Activated CD4-positive, CD25-positive, alpha-beta regulatory T cell treated with anti-CD3 and anti-CD28 coated beads, Interleukin-2, amount 50 U/mL, for 16 hours (primary cell): ENCODE measurements around the gene SENP2.
"Not testable (repeated sequence)": the region's sequence is repeated elsewhere in the genome, so short reads cannot be mapped to it uniquely, and the experiment has no call there.

Experiments
- DNase-seq: peaks from one replicate; pipeline ENCODE4 v3.0.0-alpha.2; 2020; ENCODE audit warnings: low read depth, low spot score

Gene SENP2

DNA sequence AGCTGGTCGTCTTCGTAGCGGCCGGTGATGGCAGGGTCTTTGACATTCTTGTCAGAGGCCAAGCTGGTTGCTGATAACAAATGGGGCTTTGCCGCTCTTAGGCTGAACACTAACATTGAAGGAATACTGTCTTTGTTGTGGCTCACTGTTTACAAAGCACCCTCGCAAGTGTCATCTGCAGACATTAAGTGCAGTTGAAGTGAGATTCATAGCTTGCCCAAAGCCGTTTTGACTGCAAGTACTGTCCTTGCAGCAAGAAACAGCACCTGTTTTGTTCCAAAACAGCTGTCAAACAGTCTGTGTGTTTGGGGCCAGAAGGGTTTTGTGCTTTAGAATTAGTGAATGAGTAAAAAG is 568 bp downstream of the SENP2 start:
- DNase-seq, result no peak

DNA sequence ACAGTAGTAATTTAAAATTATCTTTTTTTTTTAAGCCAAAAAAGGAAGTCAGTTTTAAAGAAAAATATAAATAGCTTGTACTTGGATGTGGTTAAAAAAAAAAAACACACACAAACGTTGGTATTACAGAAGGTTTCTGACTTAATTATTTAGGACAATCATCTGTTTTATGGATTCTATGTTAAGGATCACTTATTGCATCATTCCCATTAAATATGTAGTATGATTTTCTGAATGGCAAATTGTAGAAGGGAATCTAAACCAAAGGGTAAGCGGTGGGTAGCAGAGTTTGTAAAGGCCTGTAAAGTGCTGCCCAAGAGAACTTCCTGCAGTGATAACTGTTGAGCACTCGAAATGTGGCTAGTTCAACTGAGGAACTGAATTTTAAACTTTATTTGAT is 8.0 kb downstream of the SENP2 start:
- DNase-seq, result no peak

DNA sequence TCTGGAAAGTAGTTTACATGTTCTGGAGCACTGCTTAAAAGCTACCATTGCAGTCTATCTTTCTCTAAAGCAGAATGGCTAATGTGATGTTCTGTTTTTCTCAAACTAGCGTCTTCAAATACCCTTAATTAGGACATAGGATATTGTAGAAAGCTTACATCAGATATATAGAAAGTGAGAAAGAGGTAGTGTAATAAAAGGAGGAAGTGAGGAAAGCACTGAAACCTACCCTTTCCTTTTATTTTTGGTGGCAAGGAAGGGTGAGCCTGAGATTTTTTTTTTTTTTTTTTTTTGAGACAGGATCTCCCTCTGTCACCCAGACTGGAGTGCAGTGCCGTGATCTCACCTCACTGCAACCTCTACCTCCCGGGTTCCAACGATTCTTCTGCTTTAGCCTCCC is 9.4 kb downstream of the SENP2 start:
- DNase-seq, result no peak

DNA sequence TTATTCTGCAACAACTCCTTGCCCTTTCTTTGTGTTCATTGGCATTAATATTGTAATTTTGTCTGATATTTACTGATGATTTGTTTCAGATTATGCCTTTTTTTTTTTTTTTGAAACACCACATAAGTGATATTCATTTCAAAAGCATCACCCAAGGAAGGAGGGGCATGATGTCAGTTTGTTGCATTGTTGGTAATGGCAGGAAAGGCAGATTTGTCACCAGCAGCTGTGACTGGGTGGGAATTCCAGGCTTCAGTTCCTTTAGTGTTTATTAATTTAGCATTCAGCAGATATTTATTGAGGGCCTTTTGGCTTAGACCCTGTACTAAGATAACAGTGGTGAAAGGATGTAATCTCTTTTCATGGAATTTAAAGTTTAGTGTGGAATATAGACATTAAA is 19.5 kb downstream of the SENP2 start:
- no peak for DNase-seq

DNA sequence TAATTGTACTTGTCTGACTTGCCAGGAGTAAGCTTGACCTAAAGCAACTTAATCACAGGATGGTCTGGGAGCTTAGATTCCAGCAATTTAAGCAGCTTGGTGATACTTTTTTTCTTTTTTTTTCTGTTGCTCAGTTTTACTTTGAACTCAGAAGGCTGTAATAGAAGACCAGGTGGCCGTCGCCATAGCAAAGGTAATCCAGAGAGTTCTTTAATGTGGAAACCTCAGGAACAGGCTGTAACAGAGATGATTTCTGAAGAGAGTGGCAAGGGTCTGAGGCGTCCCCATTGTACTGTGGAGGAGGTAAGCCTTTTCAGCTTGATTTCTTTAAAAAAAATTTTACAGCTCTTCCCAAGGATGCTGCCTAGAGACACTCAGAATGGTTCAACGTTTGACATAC is 20.1 kb downstream of the SENP2 start:
- no peak for DNase-seq

DNA sequence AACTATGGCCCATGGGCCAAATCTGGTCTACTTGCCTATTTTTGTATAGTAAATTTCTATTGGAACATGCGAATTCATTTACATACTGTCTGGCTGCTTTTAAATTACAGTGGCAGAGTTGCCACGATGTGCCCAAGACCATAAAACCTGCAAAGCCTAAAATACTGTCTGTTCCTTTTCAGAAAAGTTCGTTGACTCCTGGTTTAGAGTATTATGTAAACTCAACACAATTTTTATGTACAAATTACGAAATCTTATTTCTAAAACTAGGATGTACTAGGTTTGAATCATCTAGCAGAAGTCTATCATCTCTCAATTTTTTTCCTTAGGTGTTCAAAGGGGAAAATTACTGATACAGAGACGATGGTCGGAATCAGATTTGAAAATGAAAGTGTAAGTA is 26.9 kb downstream of the SENP2 start:
- DNase-seq, result no peak

DNA sequence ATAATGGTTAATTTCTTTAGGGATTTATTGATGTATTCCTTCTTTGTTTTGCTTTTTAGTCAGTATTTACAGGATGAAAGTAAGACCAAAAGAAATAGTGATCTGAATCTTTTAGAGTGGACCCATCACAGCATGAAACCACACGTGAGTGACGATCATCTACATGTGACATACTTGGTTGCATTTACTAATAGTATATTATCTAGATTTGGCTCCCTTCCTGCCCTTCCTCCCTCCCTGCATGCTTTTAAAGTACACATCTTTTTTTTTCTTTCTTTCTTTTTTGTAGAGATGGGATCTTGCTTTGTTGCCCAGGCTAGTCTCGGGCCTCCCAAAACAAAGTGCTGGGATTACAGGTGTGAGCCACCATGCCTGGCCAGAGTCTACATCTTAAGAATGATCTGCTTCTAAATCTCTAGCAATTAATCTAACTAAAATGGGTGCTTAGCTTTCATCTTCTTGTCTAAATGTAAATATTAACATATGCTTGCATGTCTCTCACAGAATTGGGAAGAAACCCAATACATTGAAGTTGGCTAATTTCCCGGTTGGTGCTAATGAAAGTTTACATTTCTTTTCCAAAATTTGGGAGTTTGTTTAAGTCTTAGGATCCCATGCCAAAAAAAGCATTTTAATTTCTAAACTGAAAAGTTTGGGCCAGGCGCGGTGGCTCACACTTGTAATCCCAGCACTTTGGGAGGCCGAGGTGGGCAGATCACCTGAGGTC is 38.0 kb downstream of the SENP2 start:
- no peak for DNase-seq

DNA sequence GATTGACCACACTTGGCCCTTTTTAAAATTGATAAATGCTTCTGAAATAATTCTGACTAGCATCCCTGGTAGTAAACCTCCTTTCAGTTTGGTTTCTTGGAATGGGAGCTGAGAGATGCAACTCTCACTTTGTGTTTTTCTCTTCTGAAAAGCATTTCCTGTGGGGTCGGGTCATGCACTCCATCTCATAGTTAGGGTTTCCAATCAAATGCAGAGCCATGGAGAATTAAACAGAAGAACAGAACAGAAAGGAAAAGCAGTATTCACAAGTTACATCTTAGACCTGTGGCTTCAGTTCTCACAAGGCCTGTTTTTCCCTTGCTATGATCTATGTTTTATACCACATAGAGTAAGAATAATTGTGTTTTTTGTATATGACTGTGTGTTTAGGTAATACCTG is 39.7 kb downstream of the SENP2 start:
- no peak for DNase-seq

DNA sequence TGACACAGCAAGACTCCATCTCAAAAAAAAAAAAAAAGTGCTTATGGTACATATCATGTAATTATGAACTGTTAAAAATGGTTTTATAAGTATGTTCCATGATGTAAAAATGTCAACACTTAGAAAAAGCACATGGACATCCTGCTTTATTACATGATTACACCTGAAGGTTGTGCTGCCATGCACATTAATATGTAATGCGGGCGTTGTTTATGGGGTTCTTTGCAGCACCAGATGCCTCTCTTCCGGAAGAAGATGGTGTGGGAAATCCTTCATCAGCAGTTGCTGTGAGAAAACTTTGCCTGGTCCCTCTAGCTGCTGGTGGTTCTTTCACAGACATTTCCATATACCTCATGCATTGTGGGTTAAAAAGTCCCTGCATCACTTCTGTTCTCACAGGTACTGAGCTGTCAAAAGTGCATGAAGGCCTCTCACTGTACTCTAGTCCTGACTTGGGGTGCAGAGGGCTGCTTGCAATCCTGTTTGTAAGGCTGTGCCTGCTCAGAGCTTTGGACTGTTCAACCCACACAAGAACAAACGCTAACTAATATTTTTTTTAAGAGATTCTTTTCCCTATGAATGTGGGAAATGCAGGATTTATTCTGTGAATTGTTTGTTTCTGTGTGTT is 43.6 kb downstream of the SENP2 start:
- no peak for DNase-seq

DNA sequence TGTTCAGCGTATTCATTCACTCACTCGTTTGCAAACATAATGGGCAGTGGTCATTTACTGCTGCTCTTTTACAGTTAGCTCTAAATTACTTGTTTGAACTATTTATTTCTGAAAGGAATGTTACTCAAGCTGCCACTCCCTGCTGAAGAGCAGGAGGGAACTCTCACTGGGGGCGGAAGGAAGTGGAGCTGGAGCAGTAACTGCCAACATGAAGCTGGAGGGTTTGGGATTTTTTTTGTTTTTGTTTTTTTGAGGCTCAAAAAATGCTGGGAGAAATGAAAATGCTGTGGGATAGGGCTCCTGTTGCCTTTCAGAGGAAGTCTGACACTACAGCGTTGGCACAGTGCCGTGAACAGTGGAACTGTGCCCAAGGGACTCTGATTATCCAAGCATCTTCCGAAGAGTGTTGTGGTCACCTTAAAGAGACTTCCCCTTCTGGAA is 44.1 kb downstream of the SENP2 start:
- no peak for DNase-seq

DNA sequence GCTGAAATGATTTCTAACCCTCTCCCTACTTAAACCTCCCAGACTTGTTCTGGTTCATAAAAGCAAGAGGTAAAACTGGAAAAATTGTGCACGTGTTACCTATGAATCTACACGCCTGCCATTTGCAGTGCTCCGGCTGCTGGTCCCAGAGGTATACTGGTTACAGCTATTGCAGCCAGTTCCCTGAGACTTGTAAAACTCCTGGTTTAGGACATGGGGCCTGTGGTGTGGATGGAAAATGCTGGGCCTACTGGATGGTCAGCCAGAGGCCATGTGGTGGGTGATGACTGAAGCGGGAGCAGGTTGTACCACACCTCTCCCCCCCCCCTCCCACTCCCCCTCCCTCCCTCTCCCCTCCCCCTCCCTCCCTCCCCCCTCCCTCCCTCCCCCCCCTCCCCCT is 45.0 kb downstream of the SENP2 start:
- no peak for DNase-seq

DNA sequence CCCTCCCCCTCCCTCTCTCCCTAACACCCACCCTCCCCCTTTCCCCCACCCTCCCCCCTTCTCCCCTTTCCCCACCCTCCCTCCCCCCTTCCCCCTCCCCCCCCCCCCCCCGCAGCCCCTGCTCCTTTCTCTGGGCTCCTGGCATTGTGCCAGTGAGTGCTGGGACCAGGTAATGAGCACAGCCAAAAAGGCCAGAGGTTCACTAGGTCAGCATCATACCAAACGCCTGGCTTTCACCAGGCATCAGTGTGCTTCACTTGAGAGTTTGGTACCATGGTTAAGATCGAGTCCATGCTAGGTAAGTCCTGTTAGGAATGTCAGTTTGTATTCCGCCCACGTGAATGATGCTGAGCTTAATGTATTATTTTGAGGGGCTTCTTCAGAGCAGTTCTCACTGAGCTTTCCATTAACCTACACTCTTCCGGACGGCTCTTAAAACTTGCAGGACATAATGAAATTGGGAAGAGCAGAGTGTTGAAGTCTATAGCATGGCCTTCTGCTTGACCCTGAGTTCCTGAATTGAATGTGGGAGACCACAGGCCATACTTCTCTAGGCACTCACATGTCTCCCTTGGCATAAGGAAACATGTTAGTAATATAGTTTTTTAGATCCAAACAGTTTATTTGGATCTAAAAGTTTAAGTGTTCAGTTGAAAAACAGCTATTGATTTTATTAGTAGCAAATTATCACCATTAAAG is 45.6 kb downstream of the SENP2 start:
- no peak for DNase-seq

DNA sequence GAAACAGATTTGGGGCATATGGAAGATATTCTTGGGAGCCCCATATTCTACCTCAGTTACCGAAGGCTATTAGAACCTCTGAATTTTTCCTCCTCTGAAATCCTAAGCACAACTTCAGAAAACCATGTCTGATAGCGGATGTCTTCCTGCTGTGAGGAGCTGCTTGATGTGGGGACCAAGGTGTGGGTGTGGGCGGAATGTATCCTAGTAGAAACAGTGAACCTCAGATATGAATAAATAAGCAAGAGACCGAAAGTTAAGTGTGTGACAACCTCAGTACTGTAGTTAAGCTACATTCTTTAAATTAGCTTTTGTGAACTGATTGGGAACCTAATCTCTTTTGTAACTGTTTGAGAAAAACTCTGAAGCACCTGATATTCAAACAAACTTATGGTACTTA is 46.9 kb downstream of the SENP2 start:
- DNase-seq, result no peak

DNA sequence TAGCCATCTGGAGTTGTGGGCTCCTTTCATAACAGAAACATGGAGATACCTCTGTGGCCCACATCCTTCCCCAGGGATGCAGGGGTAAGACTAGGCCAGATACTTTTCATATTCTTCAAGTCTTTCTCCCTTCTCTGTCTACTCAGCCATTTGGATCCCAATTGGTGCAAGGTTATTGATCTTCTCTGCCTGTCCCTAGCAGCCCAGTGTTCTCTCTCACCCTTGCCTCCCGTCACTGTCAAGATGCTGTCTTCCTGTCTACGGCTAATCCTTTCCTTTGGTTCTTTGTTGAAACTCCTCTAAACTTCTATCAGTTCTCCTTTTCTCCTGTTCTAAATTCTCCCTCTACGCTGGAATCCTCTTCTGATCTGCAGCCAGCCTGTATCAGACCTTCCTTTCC is 51.3 kb downstream of the SENP2 start:
- DNase-seq, result no peak

DNA sequence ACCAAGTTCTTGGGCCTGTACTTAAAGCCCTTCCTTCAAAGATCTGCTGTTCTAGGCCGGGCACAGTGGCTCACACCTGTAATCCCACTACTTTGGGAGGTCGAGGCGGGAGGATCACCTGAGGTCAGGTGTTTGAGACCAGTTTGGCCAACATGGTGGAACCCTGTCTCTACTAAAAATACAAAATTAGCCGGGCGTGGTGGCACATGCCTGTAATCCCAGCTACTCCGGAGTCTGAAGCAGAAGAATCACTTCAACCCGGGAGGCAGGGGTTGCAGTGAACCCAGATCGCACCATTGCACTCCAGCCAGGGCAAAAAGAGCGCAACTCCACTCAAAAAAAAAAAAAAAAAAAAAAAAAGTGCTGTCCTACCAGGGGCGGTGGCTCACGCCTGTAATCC is 52.6 kb downstream of the SENP2 start:
- not testable (repeated sequence) for DNase-seq

DNA sequence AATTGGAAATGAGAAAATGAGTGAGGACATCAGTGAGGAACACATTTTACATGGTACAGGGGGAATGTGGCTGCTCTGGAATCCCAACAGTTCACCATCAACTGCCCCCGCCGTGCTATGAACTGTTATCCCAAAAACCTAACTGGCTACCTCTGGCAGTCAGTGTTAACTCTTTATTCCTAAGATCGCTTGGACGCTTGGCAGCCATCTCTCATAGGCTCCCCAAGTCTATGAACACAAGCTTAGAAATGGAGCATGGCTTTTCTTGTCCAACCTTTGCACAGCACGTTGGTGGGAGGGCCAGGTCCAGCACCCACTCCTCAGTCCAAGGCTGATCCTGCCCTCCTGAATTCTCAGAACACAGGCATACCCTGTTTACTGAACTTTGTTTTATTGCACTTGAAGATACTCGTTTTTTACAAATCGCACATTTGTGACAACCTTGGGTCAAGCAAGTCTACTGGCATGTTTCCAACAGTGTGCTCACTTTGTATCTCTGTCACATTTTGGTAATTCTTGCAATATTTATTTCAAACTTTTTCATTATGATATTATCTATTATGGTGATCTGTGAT is 53.6 kb downstream of the SENP2 start:
- no peak for DNase-seq

DNA sequence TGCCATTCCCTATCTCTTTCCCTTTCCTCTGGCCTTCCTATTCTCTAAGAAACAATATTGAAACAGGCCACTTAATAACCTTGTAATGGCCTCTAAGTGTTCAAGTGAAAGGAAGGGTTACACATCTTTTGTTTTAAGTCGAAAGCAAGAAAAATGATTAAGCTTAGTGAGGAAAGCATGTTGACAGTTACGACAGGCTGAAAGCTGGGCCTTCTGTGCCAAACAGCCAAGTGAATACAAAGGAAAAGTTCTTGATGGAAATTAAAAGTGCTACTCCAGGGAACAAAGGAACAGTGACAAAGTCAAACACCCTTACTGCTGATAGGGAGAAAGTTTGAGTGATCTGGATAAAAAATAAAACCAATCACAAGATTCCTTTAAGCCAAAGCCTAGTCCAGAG is 54.2 kb downstream of the SENP2 start:
- DNase-seq, result no peak

DNA sequence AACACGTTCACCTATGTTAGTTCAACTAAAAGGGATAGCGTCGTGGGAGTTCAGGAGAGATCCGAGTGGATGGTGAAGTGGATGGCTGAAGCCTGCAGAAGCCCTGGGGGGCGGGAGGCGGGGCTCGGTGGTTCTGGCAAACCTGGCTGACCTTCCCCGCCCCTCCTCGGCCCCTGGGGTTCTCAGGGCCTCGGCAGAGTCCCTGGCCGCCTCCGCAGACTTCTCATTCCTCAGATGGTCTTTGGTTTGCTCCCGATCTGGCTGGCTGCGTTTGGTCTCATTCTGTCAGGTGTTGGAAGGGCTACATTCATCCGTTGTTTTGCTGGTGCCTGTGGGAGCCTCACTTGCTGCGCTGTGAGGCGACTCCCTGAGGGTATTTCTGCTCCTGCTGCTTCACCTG is 59.1 kb downstream of the SENP2 start:
- not testable (repeated sequence) for DNase-seq

DNA sequence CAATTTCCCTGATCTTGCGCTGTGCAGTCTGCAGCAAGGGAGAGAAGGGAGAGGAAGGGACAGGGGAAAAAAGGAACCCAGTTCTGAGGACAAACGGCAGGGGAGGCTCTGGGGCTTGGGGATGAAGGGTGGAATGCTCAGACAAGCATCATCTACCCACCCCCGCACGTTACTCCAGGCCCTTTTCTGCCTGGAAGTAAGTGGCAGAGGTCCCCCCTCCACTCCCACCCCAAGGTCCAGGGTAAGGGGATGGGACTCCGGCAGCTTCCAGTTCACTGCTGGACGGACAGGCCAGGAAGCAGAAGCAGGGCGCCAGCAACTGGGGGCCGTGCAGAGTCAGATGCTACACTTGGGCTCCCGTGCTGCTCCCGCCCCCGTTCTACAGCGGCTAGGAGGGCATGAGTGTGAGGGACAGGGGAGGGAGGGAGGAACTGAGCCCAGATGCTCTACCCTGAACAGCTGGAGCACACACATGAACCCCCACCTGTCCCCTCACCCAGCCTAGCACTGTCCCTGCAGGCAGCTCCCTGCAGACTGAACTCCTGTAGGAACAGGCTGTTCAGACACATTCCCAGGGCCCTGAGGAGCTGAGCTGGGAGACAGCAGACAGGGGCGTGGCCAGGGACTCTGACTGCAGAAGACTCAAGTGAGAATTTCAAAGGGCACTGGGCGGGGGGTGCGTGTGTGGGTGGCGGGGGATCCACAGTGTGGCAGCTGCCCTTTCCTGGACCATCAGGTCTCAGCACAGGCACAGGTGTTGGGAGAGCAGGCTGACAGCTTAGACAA is 59.7 kb downstream of the SENP2 start:
- DNase-seq, result no peak

DNA sequence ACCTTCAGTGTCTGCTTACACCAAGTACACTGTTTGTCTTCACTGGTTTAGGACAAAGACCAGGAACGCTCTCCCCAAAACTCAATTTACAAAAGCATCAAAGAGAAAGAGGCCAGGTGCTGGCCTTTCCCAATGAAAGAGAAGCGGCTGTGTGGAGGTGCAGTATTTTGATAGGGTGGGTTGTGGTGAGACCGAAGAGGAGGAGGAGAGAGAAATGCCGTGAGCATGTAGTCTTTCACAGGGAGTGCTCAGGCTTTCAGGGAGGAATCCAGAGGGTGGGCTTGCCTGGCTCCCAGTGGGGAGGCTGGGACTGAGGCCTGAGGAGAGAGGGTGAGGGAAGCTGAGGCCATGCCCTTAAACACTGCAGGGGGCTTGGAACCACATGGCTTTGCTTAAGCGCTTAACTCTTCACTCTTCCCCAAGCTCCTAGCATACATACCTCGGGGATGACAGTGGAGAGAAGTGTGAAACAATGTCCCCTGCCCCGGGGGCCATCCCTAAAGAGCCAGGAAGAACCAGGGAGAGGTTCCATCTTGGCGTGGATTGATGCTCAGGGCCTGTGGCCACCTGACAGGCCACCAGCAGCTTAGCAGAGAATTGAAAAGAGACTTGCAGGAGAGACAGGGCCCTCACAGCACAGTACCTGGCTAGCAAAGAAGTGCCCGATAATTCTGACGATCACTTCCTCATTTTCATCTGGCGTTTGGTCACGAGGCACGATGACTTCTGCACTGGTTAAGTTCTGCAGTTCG is 60.5 kb downstream of the SENP2 start:
- no peak for DNase-seq
